LNCaP clone FGC (cell line): Measurements from ENCODE around the gene LRRC15.

Source experiments
- DNase-seq: peaks from one replicate; pipeline ENCODE4 v3.0.0-alpha.2; 2011; ENCODE audit warnings: low read depth
- H3K4me3 ChIP-seq: 2 replicates; pipeline ENCODE4 v1.5.1; 2011; ENCODE audit warnings: mild to moderate bottlenecking, low read depth, low read length, control low read depth
- CTCF ChIP-seq: IDR thresholded peaks from 2 replicates; pipeline ENCODE4 v1.5.1; 2012; ENCODE audit warnings: mild to moderate bottlenecking; ENCODE audit not compliant: control insufficient read depth, insufficient read depth; ENCODE audit errors: extremely low read depth

Gene LRRC15

GRCh38 chr3:194374935-194375334 lies 5.4 kb upstream of the LRRC15 start:
- TF ChIP-seq CTCF: no peak
- H3K4me3 ChIP-seq: no peak overlapping the region
- DNase-seq: no peak

- no peak for DNase-seq
- TF ChIP-seq CTCF: no peak
- H3K4me3 ChIP-seq: no peak overlapping the region
These were observed 4.4 kb upstream of the LRRC15 start for GRCh38 chr3:194373899-194374298.

- DNase-seq: no peak
- no peak for TF ChIP-seq CTCF
These were observed 3.5 kb upstream of the LRRC15 start for GRCh38 chr3:194373028-194373427.

GRCh38 chr3:194370753-194371152 lies 1.2 kb upstream of the LRRC15 start:
- TF ChIP-seq CTCF: no peak
- DNase-seq: no peak
- no peak overlapping the region for H3K4me3 ChIP-seq

More at GRCh38 chr3:194373028-194373427, 3.5 kb upstream of the LRRC15 start:
- no peak overlapping the region for H3K4me3 ChIP-seq

GRCh38 chr3:194368918-194369317 lies 625 bp downstream of the LRRC15 start:
- no peak for DNase-seq
- H3K4me3 ChIP-seq: no peak overlapping the region
- TF ChIP-seq CTCF: no peak

GRCh38 chr3:194367992-194368841 lies 1.3 kb downstream of the LRRC15 start:
- no peak for TF ChIP-seq CTCF
- no peak for DNase-seq
- no peak overlapping the region for H3K4me3 ChIP-seq

- H3K4me3 ChIP-seq: no peak overlapping the region
- TF ChIP-seq CTCF: no peak
- no peak for DNase-seq
These were observed 3.5 kb downstream of the LRRC15 start for GRCh38 chr3:194365978-194366490.
